SIG-M5 (cell line): ENCODE data around the gene MAPK8IP1.

Source experiments
- DNase-seq: peaks from one replicate; lab custom pipeline; 2025; lab: John Stamatoyannopoulos, UW

Gene MAPK8IP1

DNA sequence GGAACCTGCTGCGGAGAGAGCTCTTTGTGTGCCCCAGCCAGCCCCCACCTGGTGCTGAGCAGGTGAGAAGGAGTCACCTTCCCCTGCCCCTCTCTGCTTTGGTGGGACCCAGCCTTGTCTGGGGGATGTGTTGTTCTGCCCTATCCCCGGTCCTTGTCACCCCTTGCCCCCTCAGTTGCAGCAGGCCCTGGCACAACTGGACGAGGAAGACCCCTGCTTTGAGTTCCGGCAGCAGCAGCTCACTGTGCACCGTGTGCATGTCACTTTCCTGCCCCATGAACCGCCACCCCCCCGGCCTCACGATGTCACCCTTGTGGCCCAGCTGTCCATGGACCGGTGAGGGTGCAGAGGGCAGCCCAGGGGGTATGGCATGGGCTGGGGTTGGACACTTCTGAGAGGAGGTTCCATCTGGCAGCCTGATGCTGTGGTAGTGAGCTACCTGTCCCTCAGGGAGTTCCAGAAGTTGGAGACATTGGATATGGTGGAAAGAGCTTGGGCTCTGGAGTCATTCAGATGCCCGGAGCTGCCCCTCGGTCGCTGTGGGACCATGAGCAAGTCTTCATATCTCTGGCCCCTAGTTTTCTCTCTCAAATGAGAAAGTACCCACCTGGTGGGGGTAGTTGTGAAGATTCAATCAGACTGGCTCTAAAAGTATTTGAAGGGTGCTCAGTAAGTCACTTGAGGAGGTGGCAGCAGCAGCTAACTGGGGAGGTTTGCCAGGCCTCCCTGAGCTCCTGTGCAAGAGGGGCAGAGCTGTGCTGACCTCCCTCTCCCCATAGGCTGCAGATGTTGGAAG, 41.3 kb downstream of the MAPK8IP1 start:
- no peak for DNase-seq

DNA sequence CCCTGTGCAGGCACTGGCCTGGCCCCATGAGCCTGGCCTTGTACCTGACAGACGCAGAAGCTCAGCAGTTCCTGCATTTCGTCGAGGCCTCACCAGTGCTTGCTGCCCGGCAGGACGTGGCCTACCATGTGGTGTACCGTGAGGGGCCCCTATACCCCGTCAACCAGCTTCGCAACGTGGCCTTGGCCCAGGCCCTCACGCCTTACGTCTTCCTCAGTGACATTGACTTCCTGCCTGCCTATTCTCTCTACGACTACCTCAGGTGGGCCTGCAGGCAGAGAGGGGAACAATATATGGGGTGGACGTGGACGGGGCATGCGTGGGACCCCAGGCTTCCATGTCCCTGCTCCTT, 41.9 kb downstream of the MAPK8IP1 start:
- DNase-seq: no peak

DNA sequence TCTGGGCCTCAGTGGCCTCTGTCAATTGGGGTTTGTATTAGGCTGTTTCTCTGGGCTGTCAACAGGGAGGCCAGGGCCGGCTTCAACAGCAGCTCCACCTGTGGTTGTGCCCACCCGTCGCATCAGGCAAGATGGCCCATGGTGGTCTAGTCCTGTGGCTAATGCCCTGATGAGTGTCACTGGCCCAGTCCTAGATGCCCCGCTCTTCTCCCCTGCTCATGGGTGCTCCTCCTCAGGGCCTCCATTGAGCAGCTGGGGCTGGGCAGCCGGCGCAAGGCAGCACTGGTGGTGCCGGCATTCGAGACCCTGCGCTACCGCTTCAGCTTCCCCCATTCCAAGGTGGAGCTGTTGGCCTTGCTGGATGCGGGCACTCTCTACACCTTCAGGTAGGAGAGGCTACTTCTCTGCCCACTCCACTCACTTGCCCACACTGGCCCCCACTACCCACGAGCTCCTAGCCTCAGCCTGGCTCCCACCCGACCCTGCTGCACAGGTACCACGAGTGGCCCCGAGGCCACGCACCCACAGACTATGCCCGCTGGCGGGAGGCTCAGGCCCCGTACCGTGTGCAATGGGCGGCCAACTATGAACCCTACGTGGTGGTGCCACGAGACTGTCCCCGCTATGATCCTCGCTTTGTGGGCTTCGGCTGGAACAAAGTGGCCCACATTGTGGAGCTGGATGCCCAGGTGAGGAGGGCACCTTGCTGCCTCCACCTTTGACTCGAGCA, 42.4 kb downstream of the MAPK8IP1 start:
- DNase-seq: no peak

DNA sequence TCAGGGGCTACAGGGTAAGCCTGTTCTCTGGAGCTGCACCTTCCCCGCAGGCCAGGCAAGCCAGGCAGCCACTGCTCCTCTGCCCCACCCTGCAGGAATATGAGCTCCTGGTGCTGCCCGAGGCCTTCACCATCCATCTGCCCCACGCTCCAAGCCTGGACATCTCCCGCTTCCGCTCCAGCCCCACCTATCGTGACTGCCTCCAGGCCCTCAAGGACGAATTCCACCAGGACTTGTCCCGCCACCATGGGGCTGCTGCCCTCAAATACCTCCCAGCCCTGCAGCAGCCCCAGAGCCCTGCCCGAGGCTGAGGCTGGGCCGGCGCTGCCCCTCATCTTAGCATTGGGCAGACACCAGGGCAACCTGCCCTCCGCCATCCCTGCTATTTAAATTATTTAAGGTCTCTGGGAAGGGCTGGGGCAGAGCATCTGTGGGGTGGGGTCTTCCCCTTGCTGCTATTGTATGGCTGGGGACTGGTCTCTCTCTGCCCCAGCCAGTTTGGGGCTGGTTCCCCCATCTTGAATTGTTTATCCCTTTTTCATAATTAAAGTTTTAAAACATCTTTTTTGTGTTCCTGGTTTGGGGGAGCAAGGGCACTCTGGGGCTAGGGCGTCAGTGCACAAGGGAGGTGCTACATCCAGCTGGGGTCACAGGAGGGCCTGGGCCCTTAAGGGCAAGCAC, 43.2 kb downstream of the MAPK8IP1 start:
- no peak for DNase-seq

DNA sequence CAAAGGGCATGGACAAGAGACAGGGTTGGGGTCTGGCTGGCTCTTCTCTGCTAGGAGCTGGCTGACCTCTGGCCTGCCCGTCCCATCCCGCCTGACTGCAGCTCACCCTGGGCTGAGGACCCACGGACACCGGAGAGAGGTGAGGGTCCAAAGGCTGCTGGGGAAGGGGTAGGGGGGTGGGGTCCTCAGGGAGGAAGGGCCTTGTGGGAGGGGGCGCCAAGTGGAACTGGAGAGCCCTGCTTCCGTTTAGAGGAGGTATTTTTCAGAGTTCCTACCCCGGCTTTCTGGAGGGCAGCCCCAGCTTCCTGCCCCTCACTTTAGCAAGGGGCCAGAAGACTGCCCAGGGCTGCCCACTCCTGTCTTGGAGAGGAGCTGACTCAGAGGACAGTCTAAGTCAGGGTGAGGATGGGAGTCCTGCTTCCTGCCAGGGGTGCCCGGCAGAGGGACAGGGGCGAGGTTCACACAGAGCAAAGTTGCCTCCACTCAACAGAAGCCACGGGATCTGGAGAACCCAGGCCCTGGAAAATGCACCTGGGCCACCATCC, 44.1 kb downstream of the MAPK8IP1 start:
- DNase-seq: no peak

DNA sequence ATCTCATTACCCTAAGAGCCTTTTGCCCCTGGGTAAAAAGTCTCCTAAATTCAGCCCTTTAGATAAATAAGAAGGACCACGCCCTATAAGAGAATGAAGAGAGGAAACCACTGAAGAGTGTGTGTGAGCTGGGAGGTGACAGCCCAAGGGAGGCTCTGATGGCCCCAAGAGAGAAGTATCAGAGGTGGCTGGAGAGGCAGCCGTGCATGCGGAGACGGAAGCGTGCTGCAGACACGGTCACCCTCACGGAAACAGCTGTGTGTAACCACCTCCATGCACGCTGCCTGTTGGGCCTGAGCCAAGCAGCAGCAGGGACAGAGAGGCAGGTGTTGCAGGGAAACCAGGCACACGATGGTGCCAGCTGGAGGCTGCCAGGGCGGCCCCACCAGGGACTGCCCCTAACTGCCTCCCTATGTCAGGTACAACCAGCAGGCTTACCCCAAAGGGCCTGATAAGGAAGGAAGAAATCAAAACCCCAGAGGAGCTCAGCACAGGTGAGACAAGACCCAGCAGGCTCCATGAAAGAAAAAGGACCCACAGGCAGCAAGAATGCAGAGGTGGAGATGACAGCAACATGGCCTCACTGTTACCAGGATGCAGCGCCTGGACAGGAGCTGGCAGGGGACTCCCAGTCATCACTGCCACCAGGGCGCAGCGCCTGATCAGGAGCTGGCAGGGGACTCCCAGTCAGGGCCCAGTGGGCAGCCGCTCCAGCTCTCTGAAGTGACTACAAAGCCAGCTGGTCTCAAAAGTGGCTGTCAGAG, 44.8 kb downstream of the MAPK8IP1 start:
- DNase-seq: no peak

DNA sequence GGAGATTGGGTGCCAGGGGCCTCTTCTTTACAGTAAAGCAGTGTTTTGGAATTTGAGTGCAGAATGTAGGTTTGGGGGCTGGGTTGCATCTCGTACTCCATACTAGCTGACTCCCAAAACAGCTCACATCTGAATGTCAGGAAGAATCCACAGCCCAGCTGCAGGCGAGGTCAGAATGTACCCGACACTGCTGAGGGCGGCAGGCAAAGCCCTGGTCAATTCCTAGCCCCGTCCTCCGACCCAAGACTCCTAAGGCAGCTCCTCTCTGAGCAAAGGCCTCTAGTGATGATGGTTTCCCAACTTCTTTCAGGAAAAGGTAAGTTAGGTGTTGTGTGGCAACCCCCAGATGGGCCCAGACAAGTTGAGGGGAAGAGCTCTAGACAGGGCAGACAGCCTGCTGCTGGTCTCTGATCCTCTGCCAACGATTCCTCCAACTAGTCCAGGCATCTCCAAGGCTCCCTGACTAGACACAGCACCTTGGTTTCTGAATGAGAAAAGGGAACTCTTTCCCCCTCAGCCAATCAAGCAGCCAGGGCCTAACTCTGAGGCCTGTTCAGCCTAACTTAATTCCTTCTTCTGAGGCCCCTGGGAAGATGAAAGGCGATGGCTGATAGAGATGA, 45.6 kb downstream of the MAPK8IP1 start:
- DNase-seq: no peak

DNA sequence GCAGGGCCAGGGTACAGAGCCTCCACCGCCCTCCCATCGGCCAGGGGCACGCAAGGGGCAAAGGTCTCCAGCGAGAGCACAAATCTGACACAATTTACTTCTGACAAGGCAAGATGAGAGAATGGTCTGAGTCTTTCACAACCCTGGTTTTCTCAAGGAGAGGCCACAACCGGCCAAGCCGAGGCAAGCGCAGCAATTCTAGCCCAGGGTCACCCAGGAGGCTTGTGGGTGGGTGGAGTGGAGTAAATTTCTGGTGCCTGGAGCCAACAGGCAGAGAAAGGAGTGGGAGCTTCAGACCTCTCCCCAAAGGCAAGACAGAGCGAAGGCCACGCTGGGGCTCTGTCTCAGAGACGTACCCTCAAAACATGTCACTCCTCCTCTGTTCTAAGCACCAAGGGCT, 46.3 kb downstream of the MAPK8IP1 start:
- no peak for DNase-seq

DNA sequence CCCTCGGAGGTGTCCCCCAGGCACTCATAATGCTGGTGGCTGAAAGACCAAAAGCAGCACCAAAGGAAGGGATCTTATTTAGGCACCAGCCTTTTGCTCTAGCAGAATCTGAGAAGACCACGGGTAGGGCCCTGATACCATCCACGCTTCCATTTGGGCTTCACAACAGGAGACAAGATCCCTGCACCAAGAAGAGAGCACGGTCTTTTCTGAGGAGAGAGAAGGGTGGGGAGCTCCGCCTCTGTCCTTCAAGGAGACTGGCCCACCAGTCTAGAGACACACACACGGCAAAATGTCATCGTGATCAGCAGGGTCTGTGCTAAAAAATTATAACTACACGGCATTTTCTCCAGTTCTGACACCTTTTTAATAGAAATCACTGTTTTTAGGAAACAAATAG, 46.8 kb downstream of the MAPK8IP1 start:
- no peak for DNase-seq

DNA sequence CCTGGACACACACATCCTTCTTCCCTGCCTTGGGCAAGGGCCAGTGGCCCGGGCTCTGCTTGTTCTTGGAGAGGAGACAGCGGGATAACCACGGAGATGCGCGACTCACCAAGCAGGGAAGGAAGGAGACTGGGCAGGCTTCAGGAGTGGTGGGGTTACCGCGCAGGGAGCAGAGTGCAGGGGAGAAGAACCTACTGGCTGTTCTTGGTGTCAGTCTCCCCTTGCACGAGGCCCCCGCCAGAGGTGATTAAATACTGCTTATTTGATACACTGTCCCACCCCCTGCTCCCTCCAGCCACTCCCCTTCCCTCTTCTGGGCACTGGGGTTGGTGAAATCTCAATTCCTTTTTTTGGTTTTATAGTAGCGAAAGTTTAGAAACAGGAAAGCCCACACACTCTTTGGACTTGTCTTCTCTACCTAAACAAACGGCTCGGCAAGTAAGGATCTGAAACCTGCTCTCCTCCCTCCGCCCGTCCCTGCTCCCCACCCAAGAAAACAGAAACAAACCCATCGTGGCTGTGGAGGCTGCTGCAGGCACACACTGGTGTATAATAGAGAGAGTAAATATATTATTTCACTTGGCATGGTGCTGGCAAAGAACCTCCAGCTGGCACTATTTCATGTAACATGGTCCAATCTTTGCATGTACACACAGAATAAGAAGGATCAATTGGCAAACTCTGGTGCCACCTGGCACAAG, 47.8 kb downstream of the MAPK8IP1 start:
- peak; percentile 28 for DNase-seq

DNA sequence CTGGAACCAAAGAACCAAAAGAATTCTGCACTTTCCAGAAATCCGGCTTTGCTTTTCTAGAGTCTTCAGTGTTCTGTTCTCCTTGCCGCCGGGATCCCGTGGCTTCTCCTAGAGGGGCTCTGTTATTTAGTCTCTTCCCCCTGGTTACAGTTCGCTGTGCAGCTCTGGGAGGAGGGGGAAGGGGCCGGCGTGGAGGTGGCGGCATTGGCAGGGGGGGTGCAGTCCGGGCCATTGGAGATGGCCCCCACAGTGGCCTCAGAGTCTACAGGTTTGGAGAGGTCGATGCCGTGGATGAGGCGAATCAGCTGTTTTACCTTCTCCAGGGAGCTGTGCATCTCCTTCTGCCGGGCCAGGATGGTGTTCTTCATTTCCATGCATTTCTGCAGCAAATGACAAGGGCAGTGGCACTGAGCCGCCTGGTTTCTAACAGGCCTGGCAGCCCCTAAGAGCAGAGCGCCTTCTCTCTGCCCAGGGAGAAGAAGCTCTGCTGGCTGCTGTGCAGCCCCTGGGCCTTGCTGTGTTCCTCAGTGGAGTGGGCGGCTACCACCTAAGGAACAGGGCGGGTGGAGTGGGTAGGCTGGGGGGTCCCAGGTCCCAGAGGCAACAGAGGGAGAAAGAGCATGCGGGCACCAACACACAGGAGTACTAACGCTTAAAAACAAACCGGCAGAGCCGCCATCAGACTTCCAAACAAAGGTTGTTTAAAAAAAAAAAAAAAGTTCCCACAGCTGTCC, 48.6 kb downstream of the MAPK8IP1 start:
- DNase-seq: no peak

DNA sequence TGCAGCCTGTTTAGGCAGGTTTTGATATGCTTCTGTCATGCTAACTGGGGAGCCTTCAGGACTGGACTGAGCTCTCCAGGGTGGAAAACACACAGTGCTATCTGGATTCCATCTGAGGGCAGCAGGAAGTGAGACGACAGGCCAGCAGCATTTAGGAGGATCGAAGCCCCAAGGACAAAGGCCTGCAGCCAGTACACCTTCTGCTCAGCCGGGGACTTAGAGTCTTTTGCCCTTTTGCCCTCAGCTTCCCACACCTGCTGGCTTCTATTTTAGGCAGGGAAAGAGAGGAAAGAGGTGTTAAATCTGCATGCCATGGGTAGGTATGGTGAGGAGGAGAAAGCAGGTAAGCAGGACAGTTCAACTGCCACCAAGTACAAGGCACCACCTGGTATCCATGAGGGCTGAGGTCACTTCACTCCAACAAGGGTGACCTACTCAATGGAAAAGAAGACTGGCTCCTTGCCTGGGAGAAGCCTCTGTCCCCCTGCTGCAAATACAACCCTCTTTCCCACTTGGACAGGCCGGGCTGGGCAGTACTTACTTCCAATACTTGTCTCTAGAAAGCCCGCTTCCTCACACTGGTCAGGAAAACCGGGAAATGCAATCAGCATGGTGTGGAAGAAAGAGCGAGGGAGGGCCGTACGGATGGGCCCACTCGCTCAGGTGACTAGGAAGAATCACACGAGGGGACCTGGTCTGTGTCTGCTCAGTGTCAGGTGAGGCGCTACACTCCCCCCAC, 49.3 kb downstream of the MAPK8IP1 start:
- no peak for DNase-seq

DNA sequence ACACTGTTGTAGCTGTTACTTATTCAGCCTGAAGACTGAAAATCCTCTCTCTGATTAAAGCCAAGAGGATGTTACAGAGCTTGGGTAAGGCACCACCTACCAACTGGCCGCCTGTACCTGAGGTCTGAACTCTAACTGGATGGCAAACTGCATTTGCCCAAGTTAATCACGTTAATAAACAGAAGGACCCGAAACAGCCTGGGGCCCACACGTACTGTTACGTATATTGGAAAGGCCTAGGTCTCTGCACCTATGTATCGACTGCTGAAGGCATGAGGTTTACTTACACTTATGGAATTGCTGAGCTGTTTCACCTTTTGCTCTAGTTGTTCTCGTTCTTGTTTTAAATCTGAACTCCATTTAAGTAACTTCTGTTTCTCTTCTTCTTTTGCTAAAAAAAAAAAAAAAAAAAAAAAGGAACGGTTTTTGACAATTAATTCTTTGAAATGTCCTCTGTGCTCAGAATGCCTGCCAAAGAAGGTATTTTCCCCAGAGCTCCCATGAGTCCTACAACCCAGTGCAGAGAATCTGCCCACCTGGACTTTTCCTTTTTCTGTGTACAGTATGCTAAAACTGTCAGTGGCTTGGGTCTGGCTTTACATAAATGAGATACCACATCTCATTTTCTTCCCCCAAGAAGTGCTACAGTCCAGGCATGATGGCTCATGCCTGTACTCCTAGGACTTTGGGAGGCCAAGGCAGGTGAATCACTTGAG, 50.1 kb downstream of the MAPK8IP1 start:
- DNase-seq: no peak

DNA sequence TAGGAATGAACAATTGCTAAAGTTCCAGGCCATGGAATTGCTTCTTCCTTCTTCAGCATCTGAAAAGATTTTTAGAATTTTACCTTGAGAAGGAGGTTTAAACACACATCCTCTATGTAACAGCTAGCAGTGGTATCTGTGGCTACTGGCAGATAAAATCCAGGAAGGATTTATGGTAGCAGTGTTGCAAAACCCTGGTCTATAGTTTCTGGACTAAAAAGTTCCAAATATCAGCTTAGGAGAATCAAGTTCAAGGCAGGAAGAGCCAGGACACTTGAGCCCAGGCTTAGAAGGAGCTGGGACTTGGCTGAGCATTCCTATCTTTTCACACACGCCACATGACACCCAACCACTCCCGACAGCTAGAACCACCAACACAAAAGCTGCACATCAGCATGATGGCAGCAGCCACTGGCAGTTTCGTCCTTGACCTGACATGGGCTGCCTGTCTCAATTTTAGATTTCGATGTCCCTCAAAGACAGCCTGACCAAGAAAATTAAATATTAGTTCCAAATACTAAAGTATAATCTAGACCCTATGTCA, 51.1 kb downstream of the MAPK8IP1 start:
- DNase-seq: no peak

DNA sequence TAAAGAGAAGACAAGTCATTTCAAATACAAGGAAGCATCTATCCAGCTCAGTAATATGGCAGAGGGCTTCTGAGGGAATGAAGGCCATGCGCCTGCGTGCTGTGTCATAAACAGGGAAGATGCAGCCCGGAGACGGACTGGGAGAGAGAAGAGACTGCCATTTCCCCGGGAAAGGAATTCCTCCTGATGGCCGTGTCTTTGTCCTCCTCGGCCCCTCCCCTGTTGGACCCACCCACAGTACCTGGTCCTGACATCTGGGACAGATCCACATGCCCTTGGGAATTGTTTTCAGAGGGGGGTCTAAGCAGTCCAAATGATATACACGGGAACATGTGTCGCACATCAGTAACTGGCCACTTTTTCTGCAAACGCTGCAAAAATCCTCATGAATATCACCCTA, 52.5 kb downstream of the MAPK8IP1 start:
- DNase-seq: no peak

DNA sequence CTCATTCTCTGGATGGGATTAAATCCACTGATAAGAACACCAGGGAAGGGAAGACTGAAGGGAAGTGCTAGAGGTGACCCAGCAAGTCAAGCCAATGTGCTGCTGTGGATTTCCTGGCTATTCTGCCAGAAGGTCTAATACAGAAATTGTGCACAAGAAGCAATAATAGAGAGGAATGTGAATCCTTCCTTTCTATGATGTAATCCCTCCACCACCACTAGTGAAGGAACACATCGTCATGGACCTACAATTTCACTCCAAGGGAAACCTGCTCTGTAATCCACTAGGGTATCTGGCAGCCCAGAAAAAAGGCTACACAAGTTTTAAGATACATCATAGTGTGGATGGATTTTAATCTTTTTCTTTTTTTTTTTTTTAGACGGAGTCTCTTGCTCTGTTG, 54.4 kb downstream of the MAPK8IP1 start:
- no peak for DNase-seq

DNA sequence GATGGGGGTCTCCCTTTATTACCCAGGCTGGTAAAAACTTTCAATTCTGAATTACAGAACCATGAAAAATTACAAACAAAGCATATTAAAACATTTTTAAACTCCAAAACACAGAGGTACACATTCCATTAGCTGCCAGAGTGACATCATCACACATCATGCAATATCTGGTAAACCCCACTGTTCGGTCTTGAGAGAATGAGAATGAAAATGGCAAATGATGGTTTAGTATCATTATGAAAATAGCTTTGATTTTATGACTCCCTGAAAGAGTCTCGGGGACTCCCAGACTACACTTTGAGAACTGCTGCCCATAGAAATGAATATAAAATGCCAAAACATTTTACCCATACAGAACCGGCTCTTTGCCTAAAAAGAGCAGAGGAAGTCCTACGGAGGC, 55.8 kb downstream of the MAPK8IP1 start:
- DNase-seq: no peak

DNA sequence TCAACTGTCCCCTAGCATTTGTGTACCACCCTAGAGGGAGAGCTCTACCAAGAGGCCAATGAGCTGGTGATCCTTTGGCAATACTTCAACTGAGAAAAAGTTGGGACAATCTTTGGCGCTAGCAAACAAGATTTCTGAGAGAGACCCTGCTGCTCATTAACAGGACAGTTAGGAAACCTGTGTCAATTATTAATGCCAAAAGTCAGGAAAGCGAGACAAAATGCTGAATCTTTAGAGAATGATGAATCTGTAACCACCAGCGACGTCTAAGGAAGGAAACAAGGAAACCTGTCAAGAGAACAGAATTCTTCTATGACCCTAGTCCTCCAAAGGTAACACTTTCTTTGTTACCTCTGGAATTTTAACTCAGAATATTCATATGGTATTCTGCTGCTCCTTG, 56.9 kb downstream of the MAPK8IP1 start:
- no peak for DNase-seq
